Putamen (tissue), 1 donor: ENCODE measurements around the gene TMBIM1.
"Not testable (repeated sequence)": the region's sequence is repeated elsewhere in the genome, so short reads cannot be mapped to it uniquely, and the experiment has no call there.

Experiments
- DNase-seq: peaks from one replicate; pipeline ENCODE4 v3.0.0-alpha.2; 2016; ENCODE audit warnings: low spot score

TMBIM1 gene

GRCh38 chr2:218318241-218318640, 25.9 kb upstream of the TMBIM1 start:
- no peak for DNase-seq

- no peak for DNase-seq
These were observed 25.5 kb upstream of the TMBIM1 start for GRCh38 chr2:218317835-218318234.

GRCh38 chr2:218317303-218317630, 25.0 kb upstream of the TMBIM1 start:
- no peak for DNase-seq

GRCh38 chr2:218315397-218315796, 23.1 kb upstream of the TMBIM1 start:
- DNase-seq, result no peak

- not testable (repeated sequence) for DNase-seq
These were observed 22.5 kb upstream of the TMBIM1 start for GRCh38 chr2:218314764-218315163.

- DNase-seq, result no peak
These were observed 21.1 kb upstream of the TMBIM1 start for GRCh38 chr2:218313356-218313755.

- DNase-seq, result no peak
These were observed 20.0 kb upstream of the TMBIM1 start for GRCh38 chr2:218312267-218312756.

GRCh38 chr2:218311541-218312266, 19.4 kb upstream of the TMBIM1 start:
- not testable (repeated sequence) for DNase-seq

GRCh38 chr2:218310853-218311540, 18.7 kb upstream of the TMBIM1 start:
- no peak for DNase-seq

- DNase-seq, result no peak
These were observed 15.2 kb upstream of the TMBIM1 start for GRCh38 chr2:218307415-218308090.

GRCh38 chr2:218306184-218306920, 14.0 kb upstream of the TMBIM1 start:
- no peak for DNase-seq

- no peak for DNase-seq
These were observed 13.1 kb upstream of the TMBIM1 start for GRCh38 chr2:218305383-218305782.

GRCh38 chr2:218301176-218301819, 9.0 kb upstream of the TMBIM1 start:
- DNase-seq, result peak; percentile 77

GRCh38 chr2:218300141-218300540, 7.8 kb upstream of the TMBIM1 start:
- no peak for DNase-seq

- peak; percentile 70 for DNase-seq
These were observed 6.1 kb upstream of the TMBIM1 start for GRCh38 chr2:218298314-218298875.

- DNase-seq, result peak; percentile 88
These were observed 4.5 kb upstream of the TMBIM1 start for GRCh38 chr2:218296847-218297246.

GRCh38 chr2:218296200-218296599, 3.9 kb upstream of the TMBIM1 start:
- no peak for DNase-seq

- no peak for DNase-seq
These were observed 2.7 kb upstream of the TMBIM1 start for GRCh38 chr2:218295029-218295428.

- no peak for DNase-seq
These were observed 2.2 kb upstream of the TMBIM1 start for GRCh38 chr2:218294430-218295022.

GRCh38 chr2:218293715-218294429, 1.6 kb upstream of the TMBIM1 start:
- no peak for DNase-seq
